Neuronal stem cell (in vitro differentiated cells): Measurements from ENCODE around the gene CRYZ.
"Not testable (repeated sequence)": the region's sequence is repeated elsewhere in the genome, so short reads cannot be mapped to it uniquely, and the experiment has no call there.

Source experiments
- DNase-seq: peaks from one replicate; pipeline ENCODE4 v3.0.0-alpha.2; 2013; ENCODE audit warnings: low spot score
- H2AFZ ChIP-seq: one replicate; pipeline ENCODE4 v1.6.1; 2013; ENCODE audit warnings: mild to moderate bottlenecking, low read length, inconsistent platforms
- H2AK5ac ChIP-seq: 2 replicates; pipeline ENCODE4 v1.6.1; 2013; ENCODE audit warnings: low read depth, mild to moderate bottlenecking, inconsistent platforms, low read length, moderate library complexity, mixed read lengths
- H2BK120ac ChIP-seq: 2 replicates; pipeline ENCODE4 v1.6.1; 2013; ENCODE audit warnings: low read depth, mild to moderate bottlenecking, inconsistent platforms, low read length, moderate library complexity, mixed read lengths
- H2BK12ac ChIP-seq: one replicate; pipeline ENCODE4 v1.6.1; 2013; ENCODE audit warnings: low read length, inconsistent platforms
- H2BK15ac ChIP-seq: 2 replicates; pipeline ENCODE4 v1.6.1; 2013; ENCODE audit warnings: mild to moderate bottlenecking, low read length, inconsistent platforms, mixed read lengths
- H2BK5ac ChIP-seq: one replicate; pipeline ENCODE4 v1.6.1; 2013; ENCODE audit warnings: inconsistent platforms, mild to moderate bottlenecking, low read length, moderate library complexity
- H3K14ac ChIP-seq: one replicate; pipeline ENCODE4 v1.6.1; 2013; ENCODE audit warnings: low read length, inconsistent platforms
- H3K18ac ChIP-seq: 2 replicates; pipeline ENCODE4 v1.6.1; 2013; ENCODE audit warnings: low read length, inconsistent platforms
- H3K23ac ChIP-seq: 2 replicates; pipeline ENCODE4 v1.6.1; 2013; ENCODE audit warnings: low read depth, mild to moderate bottlenecking, mixed read lengths, low read length, inconsistent platforms; ENCODE audit not compliant: poor library complexity
- H3K27ac ChIP-seq: replicated peaks from 3 replicates; pipeline ENCODE4 v1.5.1; 2013; ENCODE audit warnings: low read length, inconsistent platforms
- H3K27me3 ChIP-seq, 3 experiments: 2 replicates each; pipeline ENCODE4 v1.6.1; 2013; ENCODE audit warnings: low read length in 3 of 3, mild to moderate bottlenecking in 2 of 3, inconsistent platforms in 1 of 3, low read depth in 1 of 3, mixed read lengths in 1 of 3, moderate library complexity in 1 of 3; ENCODE audit not compliant: control insufficient read depth in 3 of 3, insufficient read depth in 3 of 3
- H3K36me3 ChIP-seq, 2 donors: replicated peaks in 1 of 2; 2 replicates each; pipeline ENCODE4 v1.6.1; 2013; ENCODE audit warnings: low read length in 2 of 2; ENCODE audit not compliant: control insufficient read depth in 2 of 2, insufficient read depth in 2 of 2
- H3K4ac ChIP-seq: 2 replicates; pipeline ENCODE4 v1.6.1; 2013; ENCODE audit warnings: inconsistent platforms, mild to moderate bottlenecking, low read length, moderate library complexity
- H3K4me1 ChIP-seq, 2 donors: 1 replicate in 1 of 2; 2 replicates in 1 of 2; pipeline ENCODE4 v1.6.1; 2013; ENCODE audit warnings: low read length in 2 of 2, low read depth in 1 of 2; ENCODE audit not compliant: control insufficient read depth in 2 of 2, insufficient read depth in 1 of 2
- H3K4me2 ChIP-seq: one replicate; pipeline ENCODE4 v1.6.1; 2013; ENCODE audit warnings: mild to moderate bottlenecking, low read length, inconsistent platforms; ENCODE audit not compliant: insufficient read depth, poor library complexity, severe bottlenecking
- H3K4me3 ChIP-seq, 2 donors: 2 replicates each; pipeline ENCODE4 v1.5.1; 2013; ENCODE audit warnings: low read length in 2 of 2, mild to moderate bottlenecking in 2 of 2, inconsistent platforms in 1 of 2, moderate library complexity in 1 of 2
- H3K79me1 ChIP-seq: one replicate; pipeline ENCODE4 v1.6.1; 2013; ENCODE audit warnings: low read depth, mild to moderate bottlenecking, inconsistent platforms, low read length, moderate library complexity
- H3K9ac ChIP-seq: one replicate; pipeline ENCODE4 v1.6.1; 2013; ENCODE audit warnings: mild to moderate bottlenecking, low read depth, low read length, inconsistent platforms; ENCODE audit not compliant: poor library complexity
- H3K9me3 ChIP-seq, 2 donors: replicated peaks in 1 of 2; 2 replicates each; pipeline versions ENCODE3 to v1.6.1; 2013; ENCODE audit warnings: low read length in 2 of 2, mild to moderate bottlenecking in 2 of 2, inconsistent platforms in 1 of 2, low read depth in 1 of 2, mixed read lengths in 1 of 2, moderate library complexity in 1 of 2; ENCODE audit not compliant: control insufficient read depth in 2 of 2, insufficient read depth in 1 of 2
- H4K8ac ChIP-seq: one replicate; pipeline ENCODE4 v1.6.1; 2013; ENCODE audit warnings: low read depth, mild to moderate bottlenecking, inconsistent platforms, low read length, moderate library complexity
- H4K91ac ChIP-seq: one replicate; pipeline ENCODE4 v1.6.1; 2013; ENCODE audit warnings: low read length, low read depth, mild to moderate bottlenecking, inconsistent platforms; ENCODE audit not compliant: poor library complexity
- WGBS, 2 donors: extraction: QIAGEN DNeasy Blood & Tissue Kit; methylation state at CpG; one replicate each; pipeline ENCODE4 v1.1.7; 2013; ENCODE audit warnings: missing lambda C conversion rate in 2 of 2, mixed read lengths in 1 of 2; ENCODE audit not compliant: insufficient read length in 2 of 2, insufficient replicate concordance in 1 of 2; ENCODE audit errors: extremely low coverage in 2 of 2; 5-methylcytosine and 5-hydroxymethylcytosine counted together

The CRYZ gene

GRCh38 chr1:74732071-74732946 is 541 bp downstream of the CRYZ start:
- H3K27ac ChIP-seq, H3K14ac ChIP-seq, H4K91ac ChIP-seq, H2BK120ac ChIP-seq, H3K23ac ChIP-seq, H3K4ac ChIP-seq, H2BK15ac ChIP-seq, H4K8ac ChIP-seq, H3K27me3 ChIP-seq, H3K4me1 ChIP-seq, H3K79me1 ChIP-seq, H3K9me3 ChIP-seq, H3K9ac ChIP-seq, H3K18ac ChIP-seq, DNase-seq, H2AK5ac ChIP-seq, H2BK12ac ChIP-seq: not testable (repeated sequence)
- H2BK5ac ChIP-seq = peak overlapping the region; percentile 7
- peak overlapping the region; percentile 58 for H3K4me2 ChIP-seq
- peak overlapping the region; percentile 88 to 92 for H3K4me3 ChIP-seq
- peaks cover 2 to 15% of the 10 kb centered on the region in 2 donors for H3K36me3 ChIP-seq
- peak overlapping the region; percentile 92 for H2AFZ ChIP-seq
- WGBS, 2 donors = no CpG with 5 or more reads among the region's 17 CpGs

- Histone ChIP-seq H3K4ac (no peak overlapping the region), H3K4me1 (peaks cover 0 to 3% of the 10 kb centered on the region in 2 donors), H3K9ac (no peak overlapping the region), H3K27ac (no peak overlapping the region), H3K18ac (no peak overlapping the region), H3K23ac (no peak overlapping the region), H2BK5ac (no peak overlapping the region), H3K4me2 (no peak overlapping the region), H4K91ac (no peak overlapping the region), H2BK120ac (no peak overlapping the region), H3K9me3 (peaks cover 0 to 4% of the 10 kb centered on the region in 2 donors), H3K14ac (no peak overlapping the region), H3K36me3 (peaks cover 1 to 7% of the 10 kb centered on the region in 2 donors), H2BK12ac (no peak overlapping the region), H3K27me3 (no peaks in the 10 kb centered on the region), H3K4me3 (no peak overlapping the region), H2BK15ac (no peak overlapping the region), H3K79me1 (no peaks in the 10 kb centered on the region), H4K8ac (no peak overlapping the region), H2AK5ac (no peak overlapping the region), H2AFZ (no peak overlapping the region)
- no CpG with 5 or more reads among the region's 11 CpGs for WGBS, 2 donors
- no peak for DNase-seq
Observed at GRCh38 chr1:74731399-74732052, 1.3 kb downstream of the CRYZ start.

GRCh38 chr1:74729741-74730478 is 2.9 kb downstream of the CRYZ start:
- WGBS, 2 donors = 100% methylated on average over 1 of the region's 6 CpGs; no CpG with 5 or more reads in 1 of the 2 donors
- no peak overlapping the region for H2AK5ac ChIP-seq
- no peak overlapping the region for H2BK15ac ChIP-seq
- DNase-seq = no peak
- H3K79me1 ChIP-seq = no peaks in the 10 kb centered on the region
- H3K4ac ChIP-seq = no peak overlapping the region
- H3K4me2 ChIP-seq = no peak overlapping the region
- H4K8ac ChIP-seq = no peak overlapping the region
- H3K36me3 ChIP-seq = peaks cover 0 to 3% of the 10 kb centered on the region in 2 donors
- no peaks in the 10 kb centered on the region for H3K27me3 ChIP-seq
- H4K91ac ChIP-seq = no peak overlapping the region
- H2BK120ac ChIP-seq = no peak overlapping the region
- no peak overlapping the region for H3K27ac ChIP-seq
- H3K4me3 ChIP-seq = no peak overlapping the region
- H3K23ac ChIP-seq = no peak overlapping the region
- H3K14ac ChIP-seq = no peak overlapping the region
- H3K18ac ChIP-seq = no peak overlapping the region
- no peak overlapping the region for H3K9ac ChIP-seq
- H2AFZ ChIP-seq = no peak overlapping the region
- peaks cover 0 to 3% of the 10 kb centered on the region in 2 donors for H3K4me1 ChIP-seq
- H2BK12ac ChIP-seq = no peak overlapping the region
- H3K9me3 ChIP-seq = peaks cover 4 to 10% of the 10 kb centered on the region in 2 donors
- H2BK5ac ChIP-seq = no peak overlapping the region
